B cell (primary cell): Measurements from ENCODE around the gene TANC1. TPM values are rescaled to one million over a fixed set of nuclear protein-coding genes. Genes with fewer than 3 reads are reported as not detected.

Experiments
- ATAC-seq: fragments of 200-7000 bp; cut with Tn5 transposase; one replicate; pipeline ENCODE4 v1.10.0; 2021; ENCODE audit warnings: low read depth, mild to moderate bottlenecking, moderate number of reproducible peaks, moderate library complexity
- CTCF ChIA-PET: fragments of 350-600 bp; sonication (Branson Sonifier 250); formaldehyde crosslinking; loops from one replicate; lab custom pipeline; 2021; ENCODE audit warnings: antibody characterized with exemption, inconsistent platforms; lab: Charles Lee
- POLR2A ChIA-PET: fragments of 350-600 bp; sonication (Branson Sonifier 250); formaldehyde crosslinking; loops from one replicate; lab custom pipeline; 2021; ENCODE audit warnings: antibody characterized with exemption; lab: Charles Lee
- DNase-seq: peaks from one replicate; pipeline ENCODE4 v3.0.0; 2013
- H2AFZ ChIP-seq: 2 replicates; pipeline ENCODE4 v1.6.1; 2012; ENCODE audit warnings: mild to moderate bottlenecking, low read depth, low read length; ENCODE audit not compliant: insufficient read depth, poor library complexity, severe bottlenecking
- H3K27ac ChIP-seq, 2 donors: 1 replicate in 1 of 2; 2 replicates in 1 of 2; pipeline ENCODE4 v1.5.1; 2012 to 2013; ENCODE audit warnings: low read length in 2 of 2, mild to moderate bottlenecking in 2 of 2, moderate library complexity in 1 of 2
- H3K27me3 ChIP-seq, 4 experiments: fragments of 200-600 bp in 1 of 4; sonication (generic) in 1 of 4; replicated peaks in 1 of 4; 1 replicate in 2 of 4; 2 replicates in 2 of 4; pipeline versions ENCODE4 v1.6.1 to v1.7.0; 2013 to 2016; ENCODE audit warnings: low read length in 3 of 4, mild to moderate bottlenecking in 2 of 4, mixed read lengths in 1 of 4, moderate library complexity in 1 of 4; ENCODE audit not compliant: insufficient read depth in 4 of 4, control insufficient read depth in 3 of 4; ENCODE audit errors: control extremely low read depth in 1 of 4
- H3K36me3 ChIP-seq, 2 experiments: replicated peaks in 1 of 2; 1 replicate in 1 of 2; 2 replicates in 1 of 2; pipeline versions ENCODE4 v1.6.1 to v1.7.1; 2013; ENCODE audit warnings: low read length in 1 of 2; ENCODE audit not compliant: insufficient read depth in 2 of 2, control insufficient read depth in 1 of 2; ENCODE audit errors: control extremely low read depth in 1 of 2, extremely low read depth in 1 of 2
- H3K4me1 ChIP-seq, 2 donors: fragments of 200-600 bp in 1 of 2; sonication (generic) in 1 of 2; 1 replicate in 1 of 2; 2 replicates in 1 of 2; pipeline versions ENCODE4 v1.5.1 to v1.6.1; 2013 to 2017; ENCODE audit warnings: low read length in 2 of 2; ENCODE audit not compliant: control insufficient read depth in 2 of 2, insufficient read depth in 2 of 2
- H3K4me2 ChIP-seq: replicated peaks from 2 replicates; pipeline ENCODE3; 2012; ENCODE audit warnings: mild to moderate bottlenecking, low read depth, low read length; ENCODE audit not compliant: poor library complexity, severe bottlenecking
- H3K4me3 ChIP-seq, 5 experiments: fragments of 200-600 bp in 1 of 5; sonication (generic) in 1 of 5; 1 replicate in 3 of 5; 2 replicates in 2 of 5; pipeline versions ENCODE4 v1.5.1 to v1.7.0; 2011 to 2016; ENCODE audit warnings: low read length in 4 of 5, mild to moderate bottlenecking in 4 of 5, low read depth in 2 of 5, control low read depth in 1 of 5, moderate library complexity in 1 of 5; ENCODE audit not compliant: insufficient read depth in 1 of 5; ENCODE audit errors: control extremely low read depth in 1 of 5, extremely low read depth in 1 of 5
- H3K79me2 ChIP-seq: fragments of 200-600 bp; sonication (generic); one replicate; pipeline ENCODE4 v1.6.0; 2016; ENCODE audit warnings: low read length; ENCODE audit not compliant: control insufficient read depth, insufficient read depth
- H3K9ac ChIP-seq: fragments of 200-600 bp; sonication (generic); 2 replicates; pipeline ENCODE4 v1.6.1; 2017; ENCODE audit warnings: mild to moderate bottlenecking, low read length, moderate library complexity
- H3K9me3 ChIP-seq, 3 donors: one replicate each; pipeline versions ENCODE4 v1.6.1 to v1.7.1; 2013; ENCODE audit warnings: low read length in 2 of 3; ENCODE audit not compliant: control insufficient read depth in 2 of 3, insufficient read depth in 1 of 3; ENCODE audit errors: control extremely low read depth in 1 of 3
- H4K20me1 ChIP-seq: 2 replicates; pipeline ENCODE4 v1.6.0; 2012; ENCODE audit warnings: mild to moderate bottlenecking, low read length; ENCODE audit not compliant: insufficient read depth, control insufficient read depth, poor library complexity, severe bottlenecking
- H3K27ac Mint-ChIP-seq: one replicate; pipeline ENCODE4 v1.8.0; 2021; ENCODE audit warnings: mixed read lengths
- H3K27me3 Mint-ChIP-seq: one replicate; pipeline ENCODE4 v1.8.0; 2021; ENCODE audit warnings: mixed read lengths
- H3K4me1 Mint-ChIP-seq: one replicate; pipeline ENCODE4 v1.8.0; 2021; ENCODE audit warnings: mixed read lengths
- H3K4me3 Mint-ChIP-seq: one replicate; pipeline ENCODE4 v1.8.0; 2021; ENCODE audit warnings: mixed read lengths
- H3K9me3 Mint-ChIP-seq: one replicate; pipeline ENCODE4 v1.8.0; 2022; ENCODE audit warnings: mixed read lengths; ENCODE audit not compliant: insufficient read depth
- CTCF ChIP-seq: fragments of 200-600 bp; IDR thresholded peaks from one replicate; pipeline ENCODE4 v1.8.0; 2022; ENCODE audit warnings: antibody characterized with exemption, mild to moderate bottlenecking
- EZH2 ChIP-seq: IDR thresholded peaks from 2 replicates; pipeline ENCODE4 v1.6.1; 2012; ENCODE audit warnings: borderline replicate concordance, low read depth, mild to moderate bottlenecking, moderate library complexity, low read length; ENCODE audit not compliant: insufficient read depth, poor library complexity, severe bottlenecking
- WGBS: methylation state at CpG from one replicate; pipeline ENCODE4 v1.1.5; 2013; ENCODE audit warnings: missing lambda C conversion rate; ENCODE audit not compliant: insufficient coverage; 5-methylcytosine and 5-hydroxymethylcytosine counted together
- intact Hi-C: fragments of 100-400 bp; cut with micrococcal nuclease; formaldehyde crosslinking; loops from one replicate; pipeline ENCODE4 v1.10.0; 2022
- polyA plus RNA-seq: library from polyadenylated mRNA; depleted of rRNA; stranded (reverse); fragments of >200 nt; gene quantifications from 2 replicates; pipeline ENCODE4 v1.2.3, GENCODE V29; 2012
- total RNA-seq, 2 donors: library from RNA; stranded (reverse); fragments of 120-200 nt in 1 of 2; gene quantifications; 1 replicate in 1 of 2; 2 replicates in 1 of 2; pipeline versions ENCODE4 v1.2.3 to v1.2.4, GENCODE V29; 2013 to 2022

Gene TANC1
- total and polyA plus RNA-seq, 2 donors (not counting 1 experiment from before 2014, with no cell fraction given) = 0.13 TPM; not detected in 1

- Histone ChIP-seq H3K27ac (no peak overlapping the region), H3K4me2 (no peak overlapping the region), H3K4me3 (no peak overlapping the region), H3K9ac (no peak overlapping the region), H3K9me3 (peaks cover 0 to 10% (median 0%) of the 10 kb centered on the region in 3 donors), H3K79me2 (no peaks in the 10 kb centered on the region), H4K20me1 (no peaks in the 10 kb centered on the region), H2AFZ (no peak overlapping the region), H3K4me1 (peaks cover 8 to 9% of the 10 kb centered on the region in 2 donors), H3K27me3 (no peaks in the 10 kb centered on the region), H3K36me3 (no peaks in the 10 kb centered on the region)
- intact Hi-C loops = no loop called here
- ChIA-PET POLR2A (no interaction called here), CTCF (no interaction called here)
- 98% methylated on average over 3 of the region's 3 CpGs for WGBS
- H3K4me1 Mint-ChIP-seq = peaks cover 11% of the 10 kb centered on the region
- no peaks in the 10 kb centered on the region for H3K27me3 Mint-ChIP-seq
- H3K27ac Mint-ChIP-seq = no peak overlapping the region
- TF ChIP-seq CTCF (no peak), EZH2 (no peak)
- DNase-seq (no peak), ATAC-seq (no peak)
- H3K9me3 Mint-ChIP-seq = no peaks in the 10 kb centered on the region
- no peak overlapping the region for H3K4me3 Mint-ChIP-seq
Measured at GRCh38 chr2:159214325-159214865, 246.0 kb downstream of the TANC1 start.

- no peaks in the 10 kb centered on the region for H3K27me3 Mint-ChIP-seq
- no peak overlapping the region for H3K4me3 Mint-ChIP-seq
- no peaks in the 10 kb centered on the region for H4K20me1 ChIP-seq
- WGBS = 97% methylated on average over 6 of the region's 7 CpGs
- CTCF ChIA-PET = no interaction called here
- H3K4me1 ChIP-seq = peaks cover under 1 to 2% of the 10 kb centered on the region in 2 donors
- peaks cover 4% of the 10 kb centered on the region for H3K4me1 Mint-ChIP-seq
- intact Hi-C loops = no loop called here
- no peaks in the 10 kb centered on the region for H3K27me3 ChIP-seq
- H3K9me3 ChIP-seq = peaks cover 0 to 10% (median 0%) of the 10 kb centered on the region in 3 donors
- no peak for TF ChIP-seq EZH2
- TF ChIP-seq CTCF = no peak
- no peak overlapping the region for H3K4me2 ChIP-seq
- no peak overlapping the region for H3K27ac ChIP-seq
- H3K4me3 ChIP-seq = no peak overlapping the region
- POLR2A ChIA-PET = no interaction called here
- no peaks in the 10 kb centered on the region for H3K79me2 ChIP-seq
- DNase-seq = no peak
- no peak overlapping the region for H2AFZ ChIP-seq
- no peak overlapping the region for H3K9ac ChIP-seq
- no peaks in the 10 kb centered on the region for H3K36me3 ChIP-seq
- H3K9me3 Mint-ChIP-seq = no peaks in the 10 kb centered on the region
- no peak for ATAC-seq
- H3K27ac Mint-ChIP-seq = no peak overlapping the region
Measured at GRCh38 chr2:159215116-159215515, 246.7 kb downstream of the TANC1 start.
